ENCODE measurements around the gene KCNQ1. TPM values are rescaled to one million over a fixed set of nuclear protein-coding genes. Genes with fewer than 3 reads are reported as not detected.

Gene KCNQ1
- total and polyA plus RNA-seq, 2 donors (not counting 3 experiments of a cell fraction or from before 2014, with no cell fraction given), result 0.07 to 0.09 TPM

GRCh38 chr11:2748061-2748813 is 303.4 kb downstream of the KCNQ1 start:
- no peak overlapping the region for H3K4me2 ChIP-seq (ENCODE audit: insufficient read depth, low read length)
- no peaks in the 10 kb centered on the region for H4K20me1 ChIP-seq (replicated peaks; ENCODE audit: control insufficient read depth, extremely low read depth, insufficient read depth, low read length)
- CTCF ChIA-PET, result no interaction called here
- FAIRE-seq, result no peak
- no peaks in the 10 kb centered on the region for H3K27me3 ChIP-seq (ENCODE audit: control insufficient read depth in 2 of 2, insufficient read depth in 2 of 2, low read length in 2 of 2)
- H3K9ac ChIP-seq (replicated peaks; ENCODE audit: extremely low read depth, insufficient read depth, low read length), result no peak overlapping the region
- no peak overlapping the region for H3K27ac ChIP-seq (ENCODE audit: insufficient read depth, low read depth, low read length)
- intact Hi-C loops (cut with micrococcal nuclease), result no loop called here
- no peaks in the 10 kb centered on the region for H3K4me1 ChIP-seq (ENCODE audit: control insufficient read depth, extremely low read depth, insufficient read depth, low read length)
- no peak overlapping the region for H3K4me3 ChIP-seq (replicated peaks in 1 of 3; ENCODE audit: insufficient read depth in 1 of 3, low read depth in 1 of 3, low read length in 3 of 3)
- POLR2A ChIA-PET, result interaction anchor here (0.6 kb wide), 1 partner anchor 188 kb away, joined by 7 read pairs; no protein-coding TSS in a partner anchor
- H3K79me2 ChIP-seq (ENCODE audit: control insufficient read depth, insufficient read depth, low read length), result no peaks in the 10 kb centered on the region
- no peaks in the 10 kb centered on the region for H3K9me1 ChIP-seq (replicated peaks; ENCODE audit: control insufficient read depth, extremely low read depth, insufficient read depth, low read length)
- no peak overlapping the region for H2AFZ ChIP-seq (ENCODE audit: low read depth, low read length)
- DNase-seq (ENCODE audit: low read depth, low spot score), result no peak
- no peaks in the 10 kb centered on the region for H3K36me3 ChIP-seq (ENCODE audit: control insufficient read depth in 2 of 2, extremely low read depth in 1 of 2, insufficient read depth in 2 of 2, low read length in 2 of 2)
- H3K9me3 ChIP-seq (replicated peaks; ENCODE audit: control insufficient read depth, insufficient read depth, low read length), result no peaks in the 10 kb centered on the region
- no TSS peak for BruUV-seq (replicated peaks)
- TF ChIP-seq POLR2A (IDR thresholded peaks at IDR 0.05; ENCODE audit: low read depth, low read length), result no peak
- no peak for TF ChIP-seq GATA2 (IDR thresholded peaks at IDR 0.05; ENCODE audit: insufficient read depth, insufficient read length, low read depth, low read length)
- no peak for TF ChIP-seq POLR2AphosphoS5 (IDR thresholded peaks at IDR 0.05; ENCODE audit: insufficient read depth, low read depth, low read length)
- no peak for TF ChIP-seq MYC (IDR thresholded peaks at IDR 0.05; ENCODE audit: low read depth, low read length)
- TF ChIP-seq MAX (IDR thresholded peaks at IDR 0.05; ENCODE audit: insufficient read depth, insufficient read length), result no peak
- TF ChIP-seq EZH2 (IDR thresholded peaks at IDR 0.05; ENCODE audit: borderline replicate concordance, low read depth, low read length, severe bottlenecking), result no peak
- TF ChIP-seq CTCF (IDR thresholded peaks at IDR 0.05; ENCODE audit: extremely low read depth in 1 of 2, insufficient read depth in 1 of 2, low read depth in 1 of 2, low read length in 2 of 2), result no peak
- TF ChIP-seq FOS (IDR thresholded peaks at IDR 0.05; ENCODE audit: borderline replicate concordance, insufficient read depth, low read length), result no peak
- TF ChIP-seq JUN (IDR thresholded peaks at IDR 0.05; ENCODE audit: borderline replicate concordance, insufficient read depth, insufficient read length, low read depth), result no peak
- dilution Hi-C loops (cut with MboI; ENCODE audit: extremely low pct_ligation_motif_present, low sequenced_read_pairs), result no loop called here
